ENCODE results near the gene FNDC3B. TPM values are rescaled to one million over a fixed set of nuclear protein-coding genes. Genes with fewer than 3 reads are reported as not detected.

Gene FNDC3B
- total RNA-seq, 1 donor from 2014 or later = 68.5 TPM

- H3K9me3 ChIP-seq = no peaks in the 10 kb centered on the region
- H3K4me3 ChIP-seq = no peak overlapping the region
- no peaks in the 10 kb centered on the region for H3K27me3 ChIP-seq
- no peak overlapping the region for H3K27ac ChIP-seq
- intact Hi-C loops (cut with DNase I) = no loop called here
- TF ChIP-seq CTCF (IDR thresholded peaks at IDR 0.05) (no peak), POLR2AphosphoS5 (IDR thresholded peaks at IDR 0.05; ENCODE audit: insufficient read depth in 1 of 2, low read depth in 1 of 2) (no peak), POLR2A (IDR thresholded peaks at IDR 0.05) (no peak)
- H3K36me3 ChIP-seq = peaks cover 0 to 26% of the 10 kb centered on the region in 2 donors
- peaks cover 12% of the 10 kb centered on the region for H3K4me1 ChIP-seq
- no peak for DNase-seq (ENCODE audit: extremely low spot score in 2 of 2)
These were observed 76.4 kb downstream of the FNDC3B start for GRCh38 chr3:172115787-172116186.

- no peak for DNase-seq (ENCODE audit: extremely low spot score in 2 of 2)
- Histone ChIP-seq H3K4me3 (no peak overlapping the region), H3K4me1 (peaks cover 16% of the 10 kb centered on the region), H3K27me3 (no peaks in the 10 kb centered on the region), H3K27ac (no peak overlapping the region), H3K36me3 (peaks cover 0 to 26% of the 10 kb centered on the region in 2 donors), H3K9me3 (no peaks in the 10 kb centered on the region)
- intact Hi-C loops (cut with DNase I) = loop anchor here (1.0 kb wide), 1 partner anchor 43 kb away; no protein-coding TSS in a partner anchor
- TF ChIP-seq POLR2AphosphoS5 (IDR thresholded peaks at IDR 0.05; ENCODE audit: insufficient read depth in 1 of 2, low read depth in 1 of 2) (no peak), CTCF (IDR thresholded peaks at IDR 0.05) (no peak), POLR2A (IDR thresholded peaks at IDR 0.05) (no peak)
These were observed 78.6 kb downstream of the FNDC3B start for GRCh38 chr3:172118019-172118418.

GRCh38 chr3:172119266-172119969 is 80.0 kb downstream of the FNDC3B start:
- DNase-seq (ENCODE audit: extremely low spot score in 2 of 2) = no peak
- Histone ChIP-seq H3K27me3 (no peaks in the 10 kb centered on the region), H3K27ac (no peak overlapping the region), H3K9me3 (no peaks in the 10 kb centered on the region), H3K36me3 (peaks cover 0 to 17% of the 10 kb centered on the region in 2 donors), H3K4me3 (no peak overlapping the region), H3K4me1 (peaks cover 16% of the 10 kb centered on the region)
- no peak for TF ChIP-seq POLR2AphosphoS5 (IDR thresholded peaks at IDR 0.05; ENCODE audit: insufficient read depth in 1 of 2, low read depth in 1 of 2)
- TF ChIP-seq POLR2A (IDR thresholded peaks at IDR 0.05) = no peak
- TF ChIP-seq CTCF (IDR thresholded peaks at IDR 0.05) = no peak
- intact Hi-C loops (cut with DNase I) = no loop called here

GRCh38 chr3:172120912-172121311 is 81.5 kb downstream of the FNDC3B start:
- Histone ChIP-seq H3K27me3 (no peaks in the 10 kb centered on the region), H3K27ac (no peak overlapping the region), H3K9me3 (no peaks in the 10 kb centered on the region), H3K4me1 (peaks cover 17% of the 10 kb centered on the region), H3K36me3 (peaks cover 0 to 8% of the 10 kb centered on the region in 2 donors), H3K4me3 (no peak overlapping the region)
- DNase-seq (ENCODE audit: extremely low spot score in 2 of 2) = no peak
- TF ChIP-seq CTCF (IDR thresholded peaks at IDR 0.05) (no peak), POLR2AphosphoS5 (IDR thresholded peaks at IDR 0.05; ENCODE audit: insufficient read depth in 1 of 2, low read depth in 1 of 2) (no peak), POLR2A (IDR thresholded peaks at IDR 0.05) (no peak)
- intact Hi-C loops (cut with DNase I) = loop anchor here (10.0 kb wide), 1 partner anchor 144 kb away; no protein-coding TSS in a partner anchor

- intact Hi-C loops (cut with DNase I) = loop anchor here (10.0 kb wide), 1 partner anchor 143 kb away; no protein-coding TSS in a partner anchor
- TF ChIP-seq POLR2A (IDR thresholded peaks at IDR 0.05) = no peak
- no peak for TF ChIP-seq POLR2AphosphoS5 (IDR thresholded peaks at IDR 0.05; ENCODE audit: insufficient read depth in 1 of 2, low read depth in 1 of 2)
- TF ChIP-seq CTCF (IDR thresholded peaks at IDR 0.05) = no peak
- no peaks in the 10 kb centered on the region for H3K36me3 ChIP-seq
These were observed 82.6 kb downstream of the FNDC3B start for GRCh38 chr3:172121981-172122380.

More at GRCh38 chr3:172121981-172122380, 82.6 kb downstream of the FNDC3B start:
- Histone ChIP-seq H3K9me3 (no peaks in the 10 kb centered on the region), H3K4me1 (peaks cover 25% of the 10 kb centered on the region), H3K27ac (no peak overlapping the region), H3K4me3 (no peak overlapping the region), H3K27me3 (no peaks in the 10 kb centered on the region)
- DNase-seq (ENCODE audit: extremely low spot score in 2 of 2) = no peak

Measured in vagina (tissue), 2 donors.